Activated naive CD4-positive, alpha-beta T cell treated with anti-CD3 and anti-CD28 coated beads, Interleukin-2, amount 50 U/mL, for 24 hours (primary cell): ENCODE results near the gene HEPN1.

ENCODE experiments used
- H3K27ac Mint-ChIP-seq: one replicate; pipeline ENCODE4 v1.8.0; 2021; ENCODE audit warnings: mild to moderate bottlenecking, mixed read lengths
- H3K27me3 Mint-ChIP-seq: one replicate; pipeline ENCODE4 v1.8.0; 2021; ENCODE audit warnings: mixed read lengths
- H3K36me3 Mint-ChIP-seq: one replicate; pipeline ENCODE4 v1.8.0; 2021; ENCODE audit warnings: mixed read lengths
- H3K4me1 Mint-ChIP-seq: one replicate; pipeline ENCODE4 v1.8.0; 2021; ENCODE audit warnings: mixed read lengths
- H3K4me3 Mint-ChIP-seq: one replicate; pipeline ENCODE4 v1.8.0; 2021; ENCODE audit warnings: mild to moderate bottlenecking, mixed read lengths
- H3K9me3 Mint-ChIP-seq: one replicate; pipeline ENCODE4 v1.8.0; 2021; ENCODE audit warnings: mixed read lengths

HEPN1 gene

GRCh38 chr11:124879493-124880289 is 39.4 kb upstream of the HEPN1 start:
- H3K4me1 Mint-ChIP-seq = peaks cover 22% of the 10 kb centered on the region

GRCh38 chr11:124880290-124880611 is 38.8 kb upstream of the HEPN1 start:
- no peak overlapping the region for H3K4me3 Mint-ChIP-seq
- peaks cover 3% of the 10 kb centered on the region for H3K27me3 Mint-ChIP-seq
- H3K9me3 Mint-ChIP-seq = no peaks in the 10 kb centered on the region
- no peak overlapping the region for H3K27ac Mint-ChIP-seq
- H3K4me1 Mint-ChIP-seq = peaks cover 22% of the 10 kb centered on the region
- H3K36me3 Mint-ChIP-seq = no peaks in the 10 kb centered on the region

More at GRCh38 chr11:124879493-124880289, 39.4 kb upstream of the HEPN1 start:
- Mint-ChIP-seq H3K9me3 (no peaks in the 10 kb centered on the region), H3K27ac (no peak overlapping the region), H3K27me3 (peaks cover 3% of the 10 kb centered on the region), H3K36me3 (no peaks in the 10 kb centered on the region), H3K4me3 (no peak overlapping the region)

- Mint-ChIP-seq H3K4me3 (no peak overlapping the region), H3K4me1 (peaks cover 19% of the 10 kb centered on the region), H3K27ac (no peak overlapping the region), H3K36me3 (no peaks in the 10 kb centered on the region), H3K27me3 (no peaks in the 10 kb centered on the region), H3K9me3 (no peaks in the 10 kb centered on the region)
Observed at GRCh38 chr11:124880958-124881357, 38.1 kb upstream of the HEPN1 start.

- Mint-ChIP-seq H3K9me3 (no peaks in the 10 kb centered on the region), H3K4me3 (no peak overlapping the region), H3K36me3 (no peaks in the 10 kb centered on the region), H3K27ac (peak overlapping the region; percentile 51), H3K4me1 (peaks cover 10% of the 10 kb centered on the region), H3K27me3 (peaks cover 1% of the 10 kb centered on the region)
Observed at GRCh38 chr11:124882339-124883071, 36.5 kb upstream of the HEPN1 start.

GRCh38 chr11:124884340-124884739 is 34.7 kb upstream of the HEPN1 start:
- H3K36me3 Mint-ChIP-seq = no peaks in the 10 kb centered on the region
- no peak overlapping the region for H3K27ac Mint-ChIP-seq
- H3K27me3 Mint-ChIP-seq = peaks cover 1% of the 10 kb centered on the region
- no peak overlapping the region for H3K4me3 Mint-ChIP-seq
- no peaks in the 10 kb centered on the region for H3K9me3 Mint-ChIP-seq
- H3K4me1 Mint-ChIP-seq = peaks cover 3% of the 10 kb centered on the region

- H3K27me3 Mint-ChIP-seq = peaks cover 1% of the 10 kb centered on the region
- H3K36me3 Mint-ChIP-seq = no peaks in the 10 kb centered on the region
- H3K27ac Mint-ChIP-seq = no peak overlapping the region
- no peak overlapping the region for H3K4me3 Mint-ChIP-seq
- H3K9me3 Mint-ChIP-seq = no peaks in the 10 kb centered on the region
- H3K4me1 Mint-ChIP-seq = no peaks in the 10 kb centered on the region
Observed at GRCh38 chr11:124884869-124885479, 34.1 kb upstream of the HEPN1 start.

- Mint-ChIP-seq H3K27ac (no peak overlapping the region), H3K9me3 (no peaks in the 10 kb centered on the region), H3K36me3 (no peaks in the 10 kb centered on the region)
Observed at GRCh38 chr11:124886476-124886875, 32.6 kb upstream of the HEPN1 start.

GRCh38 chr11:124886978-124887666 is 31.9 kb upstream of the HEPN1 start:
- H3K9me3 Mint-ChIP-seq = no peaks in the 10 kb centered on the region
- no peak overlapping the region for H3K4me3 Mint-ChIP-seq
- no peak overlapping the region for H3K27ac Mint-ChIP-seq
- no peaks in the 10 kb centered on the region for H3K4me1 Mint-ChIP-seq
- peaks cover 1% of the 10 kb centered on the region for H3K27me3 Mint-ChIP-seq
- H3K36me3 Mint-ChIP-seq = no peaks in the 10 kb centered on the region

More at GRCh38 chr11:124886476-124886875, 32.6 kb upstream of the HEPN1 start:
- peaks cover 1% of the 10 kb centered on the region for H3K27me3 Mint-ChIP-seq
- no peak overlapping the region for H3K4me3 Mint-ChIP-seq
- no peaks in the 10 kb centered on the region for H3K4me1 Mint-ChIP-seq

- peaks cover 1% of the 10 kb centered on the region for H3K27me3 Mint-ChIP-seq
- no peaks in the 10 kb centered on the region for H3K9me3 Mint-ChIP-seq
- H3K4me3 Mint-ChIP-seq = no peak overlapping the region
- H3K36me3 Mint-ChIP-seq = no peaks in the 10 kb centered on the region
- H3K4me1 Mint-ChIP-seq = no peaks in the 10 kb centered on the region
- H3K27ac Mint-ChIP-seq = no peak overlapping the region
Observed at GRCh38 chr11:124887667-124888013, 31.4 kb upstream of the HEPN1 start.

GRCh38 chr11:124889191-124890091 is 29.6 kb upstream of the HEPN1 start:
- Mint-ChIP-seq H3K9me3 (no peaks in the 10 kb centered on the region), H3K36me3 (no peaks in the 10 kb centered on the region), H3K27ac (no peak overlapping the region), H3K4me1 (no peaks in the 10 kb centered on the region), H3K4me3 (no peak overlapping the region), H3K27me3 (peaks cover 1% of the 10 kb centered on the region)

GRCh38 chr11:124890151-124890550 is 28.9 kb upstream of the HEPN1 start:
- H3K27me3 Mint-ChIP-seq = peaks cover 1% of the 10 kb centered on the region
- no peak overlapping the region for H3K27ac Mint-ChIP-seq
- H3K9me3 Mint-ChIP-seq = no peaks in the 10 kb centered on the region
- H3K36me3 Mint-ChIP-seq = no peaks in the 10 kb centered on the region
- H3K4me1 Mint-ChIP-seq = no peaks in the 10 kb centered on the region
- no peak overlapping the region for H3K4me3 Mint-ChIP-seq

- Mint-ChIP-seq H3K9me3 (no peaks in the 10 kb centered on the region), H3K4me1 (no peaks in the 10 kb centered on the region), H3K27me3 (peaks cover 1% of the 10 kb centered on the region), H3K4me3 (no peak overlapping the region), H3K36me3 (no peaks in the 10 kb centered on the region), H3K27ac (no peak overlapping the region)
Observed at GRCh38 chr11:124890683-124891372, 28.2 kb upstream of the HEPN1 start.

GRCh38 chr11:124891373-124891861 is 27.6 kb upstream of the HEPN1 start:
- peaks cover 1% of the 10 kb centered on the region for H3K27me3 Mint-ChIP-seq
- no peak overlapping the region for H3K4me3 Mint-ChIP-seq
- H3K36me3 Mint-ChIP-seq = no peaks in the 10 kb centered on the region
- H3K4me1 Mint-ChIP-seq = no peaks in the 10 kb centered on the region
- H3K9me3 Mint-ChIP-seq = no peaks in the 10 kb centered on the region
- H3K27ac Mint-ChIP-seq = no peak overlapping the region

- H3K4me3 Mint-ChIP-seq = no peak overlapping the region
- peaks cover under 1% of the 10 kb centered on the region for H3K4me1 Mint-ChIP-seq
- H3K27me3 Mint-ChIP-seq = no peaks in the 10 kb centered on the region
- no peak overlapping the region for H3K27ac Mint-ChIP-seq
- no peaks in the 10 kb centered on the region for H3K9me3 Mint-ChIP-seq
- H3K36me3 Mint-ChIP-seq = no peaks in the 10 kb centered on the region
Observed at GRCh38 chr11:124892146-124892545, 26.9 kb upstream of the HEPN1 start.
